Hepatocyte (in vitro differentiated cells): ENCODE measurements around the gene XCL1. TPM values are rescaled to one million over a fixed set of nuclear protein-coding genes. Genes with fewer than 3 reads are reported as not detected.

ENCODE experiments used
- DNase-seq: peaks from one replicate; pipeline ENCODE4 v3.0.0-alpha.2; 2016; ENCODE audit warnings: low spot score
- H2AFZ ChIP-seq: fragments of 200-600 bp; sonication (generic); 2 replicates; pipeline ENCODE4 v1.6.0; 2016; ENCODE audit warnings: antibody characterized with exemption, mild to moderate bottlenecking
- H3K27ac ChIP-seq: fragments of 200-600 bp; sonication (generic); 2 replicates; pipeline ENCODE4 v1.5.1; 2016; ENCODE audit warnings: mild to moderate bottlenecking
- H3K27me3 ChIP-seq: fragments of 200-600 bp; sonication (generic); 2 replicates; pipeline ENCODE4 v1.6.1; 2016
- H3K36me3 ChIP-seq: fragments of 200-600 bp; sonication (generic); replicated peaks from 2 replicates; pipeline ENCODE4 v1.5.1; 2016; ENCODE audit warnings: low read depth; ENCODE audit not compliant: insufficient read depth
- H3K4me1 ChIP-seq: fragments of 200-600 bp; sonication (generic); 2 replicates; pipeline ENCODE4 v1.5.1; 2016; ENCODE audit warnings: mild to moderate bottlenecking, moderate library complexity; ENCODE audit not compliant: insufficient read depth
- H3K4me2 ChIP-seq: fragments of 200-600 bp; sonication (generic); 2 replicates; pipeline ENCODE4 v1.6.0; 2016
- H3K4me3 ChIP-seq: fragments of 200-600 bp; sonication (generic); 2 replicates; pipeline ENCODE4 v1.5.1; 2016; ENCODE audit warnings: mild to moderate bottlenecking
- H3K79me2 ChIP-seq: fragments of 200-600 bp; sonication (generic); 2 replicates; pipeline ENCODE4 v1.6.0; 2017; ENCODE audit warnings: mild to moderate bottlenecking
- H3K9me2 ChIP-seq: fragments of 200-600 bp; sonication (generic); replicated peaks from 2 replicates; pipeline ENCODE4 v1.6.0; 2017; ENCODE audit warnings: mild to moderate bottlenecking; ENCODE audit not compliant: insufficient read depth
- H3K9me3 ChIP-seq: fragments of 200-600 bp; sonication (generic); 2 replicates; pipeline ENCODE4 v1.5.1; 2016; ENCODE audit warnings: low read depth, mild to moderate bottlenecking
- H4K20me1 ChIP-seq: fragments of 200-600 bp; sonication (generic); 2 replicates; pipeline ENCODE4 v1.6.0; 2016; ENCODE audit warnings: mild to moderate bottlenecking; ENCODE audit not compliant: insufficient read depth, poor library complexity, severe bottlenecking
- CTCF ChIP-seq: fragments of 200-600 bp; sonication (generic); IDR thresholded peaks from 2 replicates; pipeline ENCODE4 v1.5.1; 2016; ENCODE audit warnings: antibody characterized with exemption, mild to moderate bottlenecking; ENCODE audit not compliant: poor library complexity
- EZH2 ChIP-seq: fragments of 200-600 bp; sonication (generic); IDR thresholded peaks from 2 replicates; pipeline ENCODE4 v1.6.1; 2016; ENCODE audit warnings: antibody characterized with exemption, mild to moderate bottlenecking, borderline replicate concordance
- EZH2phosphoT487 ChIP-seq: fragments of 200-600 bp; sonication (generic); IDR thresholded peaks from one replicate; pipeline ENCODE4 v1.6.1; 2018; ENCODE audit warnings: antibody characterized with exemption, mild to moderate bottlenecking, low read depth, moderate library complexity; ENCODE audit not compliant: unreplicated experiment, severe bottlenecking
- WGBS: methylation state at CpG from one replicate; pipeline ENCODE4 v1.1.6; 2016; ENCODE audit warnings: low lambda C conversion rate; ENCODE audit errors: missing lambda C conversion rate; 5-methylcytosine and 5-hydroxymethylcytosine counted together
- polyA plus RNA-seq: library from polyadenylated mRNA; unstranded; fragments of >200 nt; fragmentation: Nextera tagmentation; extraction: Ambion mirVana; gene quantifications from 2 replicates; pipeline ENCODE4 v1.2.1, GENCODE V29; 2016
- total RNA-seq: library from RNA; depleted of rRNA; stranded (reverse); fragments of >200 nt; gene quantifications from 2 replicates; pipeline ENCODE4 v1.2.3, GENCODE V29; 2014

Gene XCL1
- total and polyA plus RNA-seq, 2 experiments from 2014 or later, result 0.23 to 0.24 TPM

- Histone ChIP-seq H3K36me3 (no peaks in the 10 kb centered on the region), H3K9me3 (no peaks in the 10 kb centered on the region), H3K27me3 (no peaks in the 10 kb centered on the region), H3K27ac (no peak overlapping the region), H3K4me3 (no peak overlapping the region), H3K79me2 (no peaks in the 10 kb centered on the region), H3K9me2 (no peaks in the 10 kb centered on the region), H3K4me2 (no peak overlapping the region), H4K20me1 (no peaks in the 10 kb centered on the region), H3K4me1 (no peaks in the 10 kb centered on the region), H2AFZ (no peak overlapping the region)
- TF ChIP-seq EZH2phosphoT487, result no peak
- no peak for TF ChIP-seq CTCF
- TF ChIP-seq EZH2, result no peak
- DNase-seq, result no peak
- 93% methylated on average over 3 of the region's 3 CpGs for WGBS
These were observed 8.8 kb upstream of the XCL1 start for GRCh38 chr1:168567568-168567967.

GRCh38 chr1:168568346-168568745, 8.1 kb upstream of the XCL1 start:
- no peak overlapping the region for H2AFZ ChIP-seq
- no peak overlapping the region for H3K4me3 ChIP-seq
- H3K36me3 ChIP-seq, result no peaks in the 10 kb centered on the region
- DNase-seq, result no peak
- H3K9me2 ChIP-seq, result no peaks in the 10 kb centered on the region
- no peaks in the 10 kb centered on the region for H3K27me3 ChIP-seq
- H3K4me1 ChIP-seq, result no peaks in the 10 kb centered on the region
- no peaks in the 10 kb centered on the region for H3K79me2 ChIP-seq
- TF ChIP-seq CTCF (no peak), EZH2 (no peak), EZH2phosphoT487 (no peak)
- H3K27ac ChIP-seq, result no peak overlapping the region
- 48% methylated on average over 1 of the region's 1 CpG for WGBS
- H3K9me3 ChIP-seq, result no peaks in the 10 kb centered on the region
- H4K20me1 ChIP-seq, result no peaks in the 10 kb centered on the region
- no peak overlapping the region for H3K4me2 ChIP-seq

DNA sequence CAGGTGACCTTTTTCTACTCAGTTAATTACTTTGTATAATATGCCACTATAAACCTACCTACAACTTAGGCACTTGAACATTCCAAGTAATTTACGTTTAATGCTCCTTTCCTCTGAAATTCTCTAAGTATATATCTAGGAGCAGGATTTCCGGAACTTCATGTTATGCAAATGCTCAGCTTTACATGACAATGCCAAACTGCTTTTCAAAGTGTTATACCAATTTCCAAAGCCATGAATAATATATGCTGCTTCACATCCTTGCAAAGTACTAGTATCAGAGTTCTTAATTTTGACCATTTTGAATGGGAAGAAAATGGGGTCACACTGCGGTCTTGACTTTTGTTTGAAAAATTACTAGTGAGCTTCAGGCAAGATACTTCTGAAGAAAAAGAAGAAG, 5.8 kb upstream of the XCL1 start:
- no peak overlapping the region for H3K27ac ChIP-seq
- WGBS, result 75% methylated on average over 3 of the region's 3 CpGs
- H3K4me1 ChIP-seq, result no peaks in the 10 kb centered on the region
- H4K20me1 ChIP-seq, result no peaks in the 10 kb centered on the region
- H2AFZ ChIP-seq, result no peak overlapping the region
- no peaks in the 10 kb centered on the region for H3K79me2 ChIP-seq
- H3K9me3 ChIP-seq, result no peaks in the 10 kb centered on the region
- H3K4me3 ChIP-seq, result no peak overlapping the region
- TF ChIP-seq CTCF (no peak), EZH2phosphoT487 (no peak), EZH2 (no peak)
- DNase-seq, result no peak
- H3K36me3 ChIP-seq, result no peaks in the 10 kb centered on the region
- no peaks in the 10 kb centered on the region for H3K9me2 ChIP-seq
- H3K4me2 ChIP-seq, result no peak overlapping the region
- no peaks in the 10 kb centered on the region for H3K27me3 ChIP-seq

GRCh38 chr1:168572633-168573032, 3.8 kb upstream of the XCL1 start:
- no peak for DNase-seq
- H3K4me2 ChIP-seq, result no peak overlapping the region
- H3K36me3 ChIP-seq, result no peaks in the 10 kb centered on the region
- H3K9me2 ChIP-seq, result no peaks in the 10 kb centered on the region
- H3K27me3 ChIP-seq, result no peaks in the 10 kb centered on the region
- no peaks in the 10 kb centered on the region for H3K4me1 ChIP-seq
- WGBS, result 96% methylated on average over 3 of the region's 3 CpGs
- no peak overlapping the region for H2AFZ ChIP-seq
- H4K20me1 ChIP-seq, result no peaks in the 10 kb centered on the region
- no peak overlapping the region for H3K27ac ChIP-seq
- no peak overlapping the region for H3K4me3 ChIP-seq
- TF ChIP-seq EZH2, result no peak
- no peak for TF ChIP-seq CTCF
- TF ChIP-seq EZH2phosphoT487, result no peak
- no peaks in the 10 kb centered on the region for H3K79me2 ChIP-seq
- no peaks in the 10 kb centered on the region for H3K9me3 ChIP-seq
